Gastroesophageal sphincter (tissue), 3 donors: ENCODE measurements around the gene DNAH7.

Source experiments
- CTCF ChIP-seq, 4 experiments: fragments of 200-600 bp in 2 of 4; fragments of 450-650 bp in 2 of 4; sonication (generic) in 1 of 4; IDR thresholded peaks; one replicate each; pipeline ENCODE4 v1.5.1; 2017 to 2019; ENCODE audit warnings: antibody characterized with exemption in 4 of 4, mild to moderate bottlenecking in 2 of 4, moderate library complexity in 2 of 4
- POLR2A ChIP-seq, 2 donors: fragments of 450-650 bp; IDR thresholded peaks; one replicate each; pipeline ENCODE4 v1.6.1; 2017; ENCODE audit warnings: antibody characterized with exemption in 2 of 2, mild to moderate bottlenecking in 2 of 2, moderate library complexity in 1 of 2
- POLR2AphosphoS5 ChIP-seq: sonication (generic); formaldehyde crosslinking; IDR thresholded peaks from one replicate; pipeline ENCODE4 v1.6.1; 2017; ENCODE audit warnings: antibody characterized with exemption

GRCh38 chr2:195934484-195934883, 134.2 kb downstream of the DNAH7 start:
- TF ChIP-seq CTCF (IDR thresholded peaks at IDR 0.05) (no peak), POLR2A (IDR thresholded peaks at IDR 0.05) (no peak), POLR2AphosphoS5 (no peak)
